ENCODE data around the gene PLXNC1.

Gene PLXNC1

GRCh38 chr12:94135896-94136295, 12.5 kb upstream of the PLXNC1 start:
- no peak for DNase-seq

- no peak for DNase-seq
Measured at GRCh38 chr12:94139816-94140215, 8.6 kb upstream of the PLXNC1 start.

GRCh38 chr12:94140556-94140955, 7.8 kb upstream of the PLXNC1 start:
- DNase-seq, result no peak

- no peak for DNase-seq
Measured at GRCh38 chr12:94141004-94141764, 7.2 kb upstream of the PLXNC1 start.

- no peak for DNase-seq
Measured at GRCh38 chr12:94141892-94142291, 6.5 kb upstream of the PLXNC1 start.

GRCh38 chr12:94143438-94143837, 4.9 kb upstream of the PLXNC1 start:
- DNase-seq, result no peak

- no peak for DNase-seq
Measured at GRCh38 chr12:94143951-94144350, 4.4 kb upstream of the PLXNC1 start.

- DNase-seq, result no peak
Measured at GRCh38 chr12:94144781-94145180, 3.6 kb upstream of the PLXNC1 start.

GRCh38 chr12:94145191-94145983, 3.0 kb upstream of the PLXNC1 start:
- peak; percentile 71 for DNase-seq

- DNase-seq, result no peak
Measured at GRCh38 chr12:94146166-94146936, 2.0 kb upstream of the PLXNC1 start.

- no peak for DNase-seq
Measured at GRCh38 chr12:94147387-94147990, 888 bp upstream of the PLXNC1 start.

GRCh38 chr12:94148739-94149118, 352 bp downstream of the PLXNC1 start:
- DNase-seq, result no peak

- DNase-seq, result peak; percentile 26
Measured at GRCh38 chr12:94149119-94149780, 873 bp downstream of the PLXNC1 start.

- DNase-seq, result peak; percentile 34
Measured at GRCh38 chr12:94149781-94150239, 1.4 kb downstream of the PLXNC1 start.

- no peak for DNase-seq
Measured at GRCh38 chr12:94150240-94151121, 2.1 kb downstream of the PLXNC1 start.

GRCh38 chr12:94151582-94151981, 3.2 kb downstream of the PLXNC1 start:
- no peak for DNase-seq

GRCh38 chr12:94152292-94153078, 4.1 kb downstream of the PLXNC1 start:
- DNase-seq, result no peak

- no peak for DNase-seq
Measured at GRCh38 chr12:94157181-94157580, 8.8 kb downstream of the PLXNC1 start.

- no peak for DNase-seq
Measured at GRCh38 chr12:94157981-94158411, 9.6 kb downstream of the PLXNC1 start.

GRCh38 chr12:94158666-94159065, 10.3 kb downstream of the PLXNC1 start:
- no peak for DNase-seq
